A549 (cell line): ENCODE results near the gene JAG2. TPM values are rescaled to one million over a fixed set of nuclear protein-coding genes. Genes with fewer than 3 reads are reported as not detected.

ENCODE experiments used
- ATAC-seq, 2 experiments: fragments of 200-7000 bp in 1 of 2; fragments of >200 bp in 1 of 2; cut with Nextera tagmentation in 1 of 2; cut with Tn5 transposase in 1 of 2; 3 replicates each; pipeline versions ENCODE4 v1.8.0 to v1.9.1; 2018 to 2020; ENCODE audit warnings: mild to moderate bottlenecking in 1 of 2, moderate library complexity in 1 of 2
- CTCF ChIA-PET: fragments of 300-600 bp; sonication (Branson Sonifier 250); formaldehyde crosslinking; extraction: SDS; loops from one replicate; lab custom pipeline; 2021; ENCODE audit warnings: antibody characterized with exemption, inconsistent platforms; lab: Yijun Ruan, JAX
- POLR2A ChIA-PET: fragments of 350-600 bp; formaldehyde crosslinking; extraction: SDS; loops from one replicate; lab custom pipeline; 2021; ENCODE audit warnings: antibody characterized with exemption, inconsistent platforms; lab: Yijun Ruan, JAX
- DNase-seq, 2 experiments: peaks; one replicate each; pipeline versions ENCODE4 v3.0.0 to v3.0.0-alpha.2; 2011 to 2016; ENCODE audit warnings: low read depth in 1 of 2, low spot score in 1 of 2
- FAIRE-seq: peaks from 2 replicates; lab custom pipeline; 2011; peaks lifted over from hg19 to GRCh38; lab: Jason Lieb, UNC
- H3K27ac ChIP-seq, 2 experiments: fragments of >200 bp; sonication (Bioruptor Twin); formaldehyde crosslinking; 3 replicates each; pipeline ENCODE4 v1.5.1; 2016 to 2017
- H3K4me1 ChIP-seq: fragments of >200 bp; sonication (Bioruptor Twin); formaldehyde crosslinking; 3 replicates; pipeline ENCODE4 v1.6.1; 2016
- H3K4me2 ChIP-seq: fragments of >200 bp; sonication (Bioruptor Twin); formaldehyde crosslinking; 3 replicates; pipeline ENCODE4 v1.6.1; 2016
- H3K4me3 ChIP-seq: fragments of >200 bp; sonication (Bioruptor Twin); formaldehyde crosslinking; 3 replicates; pipeline ENCODE4 v1.5.1; 2016
- H3K9me3 ChIP-seq: fragments of >200 bp; sonication (Bioruptor Twin); formaldehyde crosslinking; 3 replicates; pipeline ENCODE4 v1.6.1; 2016
- CBX2 ChIP-seq: fragments of 200-600 bp; sonication (generic); IDR thresholded peaks from 2 replicates; pipeline ENCODE4 v1.6.1; 2016; ENCODE audit warnings: low read depth, mild to moderate bottlenecking, borderline replicate concordance
- CTCF ChIP-seq: fragments of >200 bp; sonication (Bioruptor Twin); formaldehyde crosslinking; IDR thresholded peaks from 3 replicates; pipeline ENCODE4 v1.5.1; 2016
- E2F6 ChIP-seq: IDR thresholded peaks from 2 replicates; pipeline ENCODE4 v1.6.1; 2012; ENCODE audit warnings: low read depth, borderline replicate concordance
- ELK1 ChIP-seq: fragments of 150-350 bp; IDR thresholded peaks from 2 replicates; pipeline ENCODE4 v1.6.1; 2014; ENCODE audit warnings: low read depth, mild to moderate bottlenecking, low read length
- EP300 ChIP-seq, 2 experiments: fragments of >200 bp; sonication (Bioruptor Twin); formaldehyde crosslinking; IDR thresholded peaks; 2 replicates in 1 of 2; 3 replicates in 1 of 2; pipeline ENCODE4 v1.6.1; 2016 to 2017
- ESRRA ChIP-seq: fragments of 150-350 bp; IDR thresholded peaks from 2 replicates; pipeline ENCODE4 v1.6.1; 2014; ENCODE audit warnings: mild to moderate bottlenecking, low read length, borderline replicate concordance
- FOSB ChIP-seq: fragments of 250-450 bp; sonication (Bioruptor Pico); IDR thresholded peaks from 2 replicates; pipeline ENCODE4 v1.5.0; 2020; ENCODE audit warnings: mild to moderate bottlenecking, moderate library complexity
- FOXS1 ChIP-seq: fragments of 250-450 bp; sonication (Bioruptor Pico); IDR thresholded peaks from 2 replicates; pipeline ENCODE4 v1.5.0; 2020; ENCODE audit warnings: mild to moderate bottlenecking, moderate library complexity
- HOXB13 ChIP-seq: fragments of 250-450 bp; sonication (Bioruptor Pico); IDR thresholded peaks from 2 replicates; pipeline ENCODE4 v1.5.0; 2020; ENCODE audit warnings: low read depth, mild to moderate bottlenecking, moderate library complexity
- KDM1A ChIP-seq: fragments of 200-600 bp; sonication (generic); IDR thresholded peaks from 2 replicates; pipeline ENCODE4 v1.6.1; 2016; ENCODE audit warnings: low read depth, mild to moderate bottlenecking
- KDM5A ChIP-seq: fragments of 200-600 bp; sonication (generic); IDR thresholded peaks from 2 replicates; pipeline ENCODE4 v1.6.1; 2016; ENCODE audit warnings: antibody characterized with exemption, mild to moderate bottlenecking
- MAZ ChIP-seq: fragments of 150-350 bp; IDR thresholded peaks from 2 replicates; pipeline ENCODE4 v1.6.1; 2014; ENCODE audit warnings: antibody characterized with exemption, low read depth, low read length, borderline replicate concordance
- MYC ChIP-seq: IDR thresholded peaks from 2 replicates; pipeline ENCODE4 v1.6.1; 2012; ENCODE audit warnings: mild to moderate bottlenecking, inconsistent platforms, low read length, improper control_type of control experiment, borderline replicate concordance
- NPAS2 ChIP-seq: fragments of 250-450 bp; sonication (Bioruptor Pico); IDR thresholded peaks from 2 replicates; pipeline ENCODE4 v1.8.0; 2022; ENCODE audit warnings: mild to moderate bottlenecking, moderate library complexity, borderline replicate concordance
- NR3C1 ChIP-seq: fragments of >200 bp; sonication (Bioruptor Twin); formaldehyde crosslinking; IDR thresholded peaks from 3 replicates; pipeline ENCODE4 v1.6.1; 2017
- PBX3 ChIP-seq: IDR thresholded peaks from 2 replicates; pipeline ENCODE4 v1.6.1; 2012
- RAD21 ChIP-seq, 2 experiments: fragments of >200 bp in 1 of 2; sonication (Bioruptor Twin) in 1 of 2; formaldehyde crosslinking in 1 of 2; IDR thresholded peaks in 1 of 2; conservative IDR thresholded peaks in 1 of 2; 2 replicates in 1 of 2; 3 replicates in 1 of 2; pipeline ENCODE4 v1.6.1; 2012 to 2018; ENCODE audit warnings: inconsistent platforms in 1 of 2
- RFX5 ChIP-seq: fragments of 450-650 bp; IDR thresholded peaks from 2 replicates; pipeline ENCODE4 v1.7.1; 2014; ENCODE audit warnings: antibody characterized with exemption, mild to moderate bottlenecking, moderate library complexity
- RNF2 ChIP-seq: fragments of 200-600 bp; sonication (generic); IDR thresholded peaks from 2 replicates; pipeline ENCODE4 v1.6.1; 2016; ENCODE audit warnings: low read depth, mild to moderate bottlenecking, antibody characterized with exemption, moderate library complexity, borderline replicate concordance
- SMC3 ChIP-seq: fragments of >200 bp; sonication (Bioruptor Twin); formaldehyde crosslinking; IDR thresholded peaks from 3 replicates; pipeline ENCODE4 v1.6.1; 2018; ENCODE audit warnings: inconsistent platforms
- TFCP2L1 ChIP-seq: fragments of 250-450 bp; sonication (Bioruptor Pico); IDR thresholded peaks from 2 replicates; pipeline ENCODE4 v1.5.0; 2021; ENCODE audit warnings: mild to moderate bottlenecking
- ZFP36 ChIP-seq: fragments of 450-650 bp; IDR thresholded peaks from 2 replicates; pipeline ENCODE4 v1.6.1; 2014; ENCODE audit warnings: borderline replicate concordance; ENCODE audit not compliant: partially characterized antibody
- WGBS: methylation state at CpG from one replicate; pipeline ENCODE4 v1.1.6; 2017; ENCODE audit errors: missing lambda C conversion rate; 5-methylcytosine and 5-hydroxymethylcytosine counted together
- polyA plus RNA-seq, 4 experiments: library from polyadenylated mRNA; depleted of rRNA in 3 of 4; stranded (reverse); fragments of >200 nt; fragmentation: RNase III in 1 of 4; extraction: RNeasy Plus Mini Kit Qiagen cat#74134 plus additional on column Dnase treatment in 1 of 4; gene quantifications; 2 replicates in 3 of 4; 3 replicates in 1 of 4; pipeline ENCODE4 v1.2.3, GENCODE V29; 2011 to 2017
- TF ChIP-seq, protein P1 (sequence below): fragments of 250-450 bp; sonication (Bioruptor Pico); IDR thresholded peaks from 2 replicates; pipeline ENCODE4 v1.5.0; 2021; ENCODE audit warnings: mild to moderate bottlenecking, moderate library complexity, borderline replicate concordance

The JAG2 gene
- polyA plus RNA-seq, 2 of the 4 experiments (the other 2 are of a cell fraction) = 5.9 to 20.4 TPM

GRCh38 chr14:105173901-105174894, 5.6 kb upstream of the JAG2 start:
- Histone ChIP-seq H3K27ac (no peak overlapping the region), H3K4me1 (peaks cover 10% of the 10 kb centered on the region), H3K4me3 (no peak overlapping the region), H3K9me3 (no peaks in the 10 kb centered on the region), H3K4me2 (no peak overlapping the region)
- no peak for TF ChIP-seq MAZ
- no peak for TF ChIP-seq EP300 (IDR thresholded peaks at IDR 0.05)
- TF ChIP-seq HOXB13 (CRISPR knock-in tag) = no peak
- TF ChIP-seq RAD21 (conservative IDR thresholded peaks at IDR 0.05 in 1 of 2, IDR thresholded peaks at IDR 0.05 in 1 of 2) = no peak
- no peak for TF ChIP-seq ZFP36
- TF ChIP-seq E2F6 = no peak
- TF ChIP-seq RNF2 = no peak
- TF ChIP-seq NPAS2 (CRISPR knock-in tag) = no peak
- TF ChIP-seq CBX2 = no peak
- TF ChIP-seq KDM5A = no peak
- no peak for TF ChIP-seq CTCF
- TF ChIP-seq TFCP2L1 (CRISPR knock-in tag) = no peak
- TF ChIP-seq NR3C1 = no peak
- TF ChIP-seq ESRRA = no peak
- ATAC-seq = no peak
- ChIA-PET CTCF (interaction anchor here (1.1 to 15.2 kb wide), 2 partner anchors 85 to 178 kb away, joined by 3 to 132 read pairs; no protein-coding TSS in a partner anchor), POLR2A (no interaction called here)
- 87% methylated on average over 24 of the region's 32 CpGs for WGBS
- no peak for FAIRE-seq
- no peak for DNase-seq

DNA sequence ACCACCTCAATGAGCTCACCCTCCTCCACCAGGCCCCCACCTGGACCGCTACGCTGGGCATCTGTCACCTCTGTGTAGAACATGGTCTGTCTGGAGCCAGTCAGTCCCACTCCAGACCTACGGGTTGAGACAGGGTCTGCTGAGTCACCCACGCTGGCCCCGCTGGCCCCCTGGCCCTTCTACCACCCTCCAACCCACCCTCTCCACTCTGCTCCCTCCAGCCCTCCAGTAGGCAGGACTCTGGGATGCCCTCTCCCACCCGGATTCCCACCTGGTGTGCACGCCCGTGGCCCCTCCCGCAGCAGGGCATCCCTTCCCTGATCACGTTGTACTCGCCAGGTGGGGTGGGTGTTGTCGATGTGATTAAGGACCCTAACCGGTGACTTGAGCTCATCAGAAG, 4.6 kb upstream of the JAG2 start:
- ChIA-PET POLR2A (no interaction called here), CTCF (interaction anchor here (15.2 kb wide), 1 partner anchor 84 kb away, joined by 132 read pairs; no protein-coding TSS in a partner anchor)
- no peak for FAIRE-seq

More for the DNA sequence above, 4.6 kb upstream of the JAG2 start:
- TF ChIP-seq NR3C1 = no peak
- no peak for TF ChIP-seq FOSB (CRISPR knock-in tag)
- TF ChIP-seq E2F6 = no peak
- TF ChIP-seq FOXS1 (CRISPR knock-in tag) = no peak
- TF ChIP-seq HOXB13 (CRISPR knock-in tag) = no peak
- no peak for TF ChIP-seq KDM1A
- no peak for TF ChIP-seq SMC3
- no peak for TF ChIP-seq CTCF
- TF ChIP-seq ELK1 = no peak
- TF ChIP-seq MYC = no peak
- TF ChIP-seq RFX5 = no peak
- no peak for TF ChIP-seq PBX3
- TF ChIP-seq, protein P1, sequence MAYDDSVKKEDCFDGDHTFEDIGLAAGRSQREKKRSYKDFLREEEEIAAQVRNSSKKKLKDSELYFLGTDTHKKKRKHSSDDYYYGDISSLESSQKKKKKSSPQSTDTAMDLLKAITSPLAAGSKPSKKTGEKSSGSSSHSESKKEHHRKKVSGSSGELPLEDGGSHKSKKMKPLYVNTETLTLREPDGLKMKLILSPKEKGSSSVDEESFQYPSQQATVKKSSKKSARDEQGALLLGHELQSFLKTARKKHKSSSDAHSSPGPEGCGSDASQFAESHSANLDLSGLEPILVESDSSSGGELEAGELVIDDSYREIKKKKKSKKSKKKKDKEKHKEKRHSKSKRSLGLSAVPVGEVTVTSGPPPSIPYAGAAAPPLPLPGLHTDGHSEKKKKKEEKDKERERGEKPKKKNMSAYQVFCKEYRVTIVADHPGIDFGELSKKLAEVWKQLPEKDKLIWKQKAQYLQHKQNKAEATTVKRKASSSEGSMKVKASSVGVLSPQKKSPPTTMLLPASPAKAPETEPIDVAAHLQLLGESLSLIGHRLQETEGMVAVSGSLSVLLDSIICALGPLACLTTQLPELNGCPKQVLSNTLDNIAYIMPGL = no peak
- peaks cover 13% of the 10 kb centered on the region for H3K4me1 ChIP-seq
- no peak for ATAC-seq
- DNase-seq = no peak
- H3K4me3 ChIP-seq = no peak overlapping the region
- H3K27ac ChIP-seq = no peak overlapping the region
- H3K9me3 ChIP-seq = no peaks in the 10 kb centered on the region
- WGBS = 91% methylated on average over 13 of the region's 13 CpGs
- no peak overlapping the region for H3K4me2 ChIP-seq
